GM12892 (cell line): ENCODE results near the gene GDPGP1.

ENCODE experiments used
- POLR2A ChIP-seq: IDR thresholded peaks from 2 replicates; pipeline ENCODE4 v1.6.1; 2011; ENCODE audit warnings: low read depth, low read length, control low read depth
- POLR2AphosphoS5 ChIP-seq: IDR thresholded peaks from 2 replicates; pipeline ENCODE4 v1.6.1; 2011; ENCODE audit warnings: low read depth, low read length, control low read depth

- TF ChIP-seq POLR2A (no peak), POLR2AphosphoS5 (no peak)
These were observed 25.5 kb downstream of the GDPGP1 start for GRCh38 chr15:90259524-90259923.
